HepG2 (cell line): ENCODE measurements around the gene DCAF6. TPM values are rescaled to one million over a fixed set of nuclear protein-coding genes. Genes with fewer than 3 reads are reported as not detected.
A peak's percentile ranks its signal among the peaks of the same experiment; 100 is the strongest.

Source experiments
- AGO1 ChIP-seq: fragments of 200-400 bp; formaldehyde crosslinking; IDR thresholded peaks from 2 replicates; pipeline ENCODE4 v1.6.1; 2017; ENCODE audit warnings: mild to moderate bottlenecking, low read depth, low read length, moderate library complexity; ENCODE audit not compliant: poor library complexity, severe bottlenecking
- DRAP1 ChIP-seq: IDR thresholded peaks from 2 replicates; pipeline ENCODE4 v1.6.1; 2016; ENCODE audit warnings: missing genetic modification reagents, missing compliant biosample characterization
- HNRNPK ChIP-seq: fragments of 200-400 bp; formaldehyde crosslinking; IDR thresholded peaks from 2 replicates; pipeline ENCODE4 v1.6.1; 2018; ENCODE audit warnings: low read length, low read depth, moderate library complexity, mild to moderate bottlenecking; ENCODE audit not compliant: poor library complexity, severe bottlenecking
- KAT7 ChIP-seq: IDR thresholded peaks from 2 replicates; pipeline ENCODE4 v1.6.1; 2018; ENCODE audit warnings: borderline replicate concordance, missing compliant biosample characterization
- KAT8 ChIP-seq: IDR thresholded peaks from 2 replicates; pipeline ENCODE4 v1.6.1; 2016; ENCODE audit warnings: missing genetic modification reagents, missing compliant biosample characterization
- KMT2A ChIP-seq: sonication (generic); formaldehyde crosslinking; IDR thresholded peaks from 2 replicates; pipeline ENCODE4 v1.4.0; 2020; ENCODE audit warnings: missing genetic modification reagents
- MED13 ChIP-seq: sonication (generic); formaldehyde crosslinking; IDR thresholded peaks from 2 replicates; pipeline ENCODE4 v1.5.0; 2020; ENCODE audit warnings: missing genetic modification reagents
- MYPOP ChIP-seq: sonication (generic); formaldehyde crosslinking; IDR thresholded peaks from 2 replicates; pipeline ENCODE4 v1.8.1; 2023; ENCODE audit warnings: mild to moderate bottlenecking, moderate library complexity, missing genetic modification reagents
- PATZ1 ChIP-seq: sonication (generic); formaldehyde crosslinking; IDR thresholded peaks from 2 replicates; pipeline ENCODE4 v1.4.0; 2020; ENCODE audit warnings: missing genetic modification reagents
- POLR2A ChIP-seq, 2 experiments: IDR thresholded peaks; 2 replicates each; pipeline ENCODE4 v1.6.1; 2011; ENCODE audit warnings: low read depth in 2 of 2, low read length in 2 of 2, mild to moderate bottlenecking in 1 of 2, moderate library complexity in 1 of 2; ENCODE audit not compliant: insufficient read depth in 1 of 2
- SALL2 ChIP-seq: sonication (generic); formaldehyde crosslinking; IDR thresholded peaks from 2 replicates; pipeline ENCODE4 v1.8.1; 2023; ENCODE audit warnings: mild to moderate bottlenecking, missing genetic modification reagents, inconsistent platforms
- SIN3A ChIP-seq: IDR thresholded peaks from 2 replicates; pipeline ENCODE4 v1.6.1; 2011; ENCODE audit warnings: low read depth, mild to moderate bottlenecking, control low read depth, low read length, borderline replicate concordance
- SRF ChIP-seq: IDR thresholded peaks from 2 replicates; pipeline ENCODE4 v1.6.1; 2011; ENCODE audit warnings: mild to moderate bottlenecking, low read depth, low read length, moderate library complexity
- STAT6 ChIP-seq: sonication (generic); formaldehyde crosslinking; IDR thresholded peaks from 2 replicates; pipeline ENCODE4 v1.4.0; 2020; ENCODE audit warnings: missing genetic modification reagents, mild to moderate bottlenecking, borderline replicate concordance
- TBX2 ChIP-seq: sonication (generic); formaldehyde crosslinking; IDR thresholded peaks from 2 replicates; pipeline ENCODE4 v1.5.0; 2020; ENCODE audit warnings: missing genetic modification reagents, mild to moderate bottlenecking, borderline replicate concordance
- TERF1 ChIP-seq: sonication (generic); formaldehyde crosslinking; IDR thresholded peaks from 2 replicates; pipeline ENCODE4 v1.8.0; 2022; ENCODE audit warnings: mild to moderate bottlenecking, missing genetic modification reagents, moderate library complexity
- ZFP41 ChIP-seq: sonication (generic); formaldehyde crosslinking; IDR thresholded peaks from 2 replicates; pipeline ENCODE4 v1.4.0; 2020; ENCODE audit warnings: mild to moderate bottlenecking, missing genetic modification reagents, borderline replicate concordance
- ZMYM3 ChIP-seq: sonication (generic); formaldehyde crosslinking; IDR thresholded peaks from 2 replicates; pipeline ENCODE4 v1.5.1; 2020; ENCODE audit warnings: mild to moderate bottlenecking, missing genetic modification reagents
- ZNF292 ChIP-seq: sonication (generic); formaldehyde crosslinking; IDR thresholded peaks from 2 replicates; pipeline ENCODE4 v1.8.1; 2022; ENCODE audit warnings: mild to moderate bottlenecking, low read depth, missing genetic modification reagents, borderline replicate concordance
- ZNF644 ChIP-seq: IDR thresholded peaks from 2 replicates; pipeline ENCODE4 v1.6.1; 2016; ENCODE audit warnings: low read depth
- ZNF766 ChIP-seq: sonication (generic); formaldehyde crosslinking; IDR thresholded peaks from 2 replicates; pipeline ENCODE4 v1.5.0; 2020; ENCODE audit warnings: missing genetic modification reagents, borderline replicate concordance
- polyA plus RNA-seq, 8 experiments: library from polyadenylated mRNA; depleted of rRNA in 3 of 8; stranded (reverse) in 7 of 8; unstranded in 1 of 8; fragments of >200 nt; fragmentation: Illumina TruSeq in 4 of 8; extraction: Trizol in 4 of 8; gene quantifications; 2 replicates each; pipeline versions ENCODE4 v1.2.1 to v1.2.3, GENCODE V29; 2011 to 2016; ENCODE audit warnings: low read depth in 4 of 8, missing spikeins in 1 of 8, mixed read lengths in 1 of 8; ENCODE audit not compliant: insufficient read depth in 1 of 8
- total RNA-seq, 5 experiments: library from RNA; depleted of rRNA; stranded (reverse); fragments of >200 nt; fragmentation: Illumina TruSeq; extraction: Trizol; gene quantifications; 2 replicates each; pipeline ENCODE4 v1.2.3, GENCODE V29; 2016; ENCODE audit warnings: low read depth in 1 of 5

DCAF6 gene
- total and polyA plus RNA-seq, 2 of the 13 experiments (the other 11 are each of a cell fraction or from before 2014, with no cell fraction given), result 24.7 to 33.7 TPM

GRCh38 chr1:167936930-167937708 lies 636 bp downstream of the DCAF6 start, which contains the start of gene MPC2 (continued):
- TF ChIP-seq PATZ1 (CRISPR knock-in tag) (peak; percentile 55), KMT2A (CRISPR knock-in tag) (peak; percentile 57), ZMYM3 (0 out of 2 replicates have a peak, but pooled peaks have one; percentile 26), STAT6 (no peak), MYPOP (peak; percentile 43; the same call in 1 of the 2 replicates), TERF1 (no peak), ZNF766 (CRISPR knock-in tag) (0 out of 2 replicates have a peak, but pooled peaks have one; percentile 17), MED13 (peak; percentile 45; the same call in 1 of the 2 replicates), SIN3A (0 out of 2 replicates have a peak, but pooled peaks have one; percentile 49), AGO1 (no peak), SALL2 (CRISPR knock-in tag) (0 out of 2 replicates have a peak, but pooled peaks have one; percentile 3), HNRNPK (peak; percentile 28), POLR2A (IDR thresholded peaks at IDR 0.05; ENCODE audit: insufficient read depth in 1 of 2, low read depth in 2 of 2, low read length in 2 of 2) (peak; percentile 34 to 68; a peak in 2 of 4 replicates), ZFP41 (CRISPR knock-in tag) (no peak), SRF (no peak), TBX2 (CRISPR knock-in tag) (peak; percentile 73), KAT7 (CRISPR knock-in tag) (peak; percentile 57; the same call in 1 of the 2 replicates), DRAP1 (CRISPR knock-in tag) (0 out of 2 replicates have a peak, but pooled peaks have one; percentile 42), KAT8 (CRISPR knock-in tag) (peak; percentile 33; the same call in 1 of the 2 replicates), ZNF292 (peak; percentile 52; the same call in 1 of the 2 replicates), ZNF644 (CRISPR knock-in tag) (peak; percentile 12; the same call in 1 of the 2 replicates)
